WTC11 (cell line): ENCODE data around the gene C6orf120.

ENCODE experiments used
- GABPB1 ChIP-seq: sonication (generic); formaldehyde crosslinking; IDR thresholded peaks from 2 replicates; pipeline ENCODE4 v1.8.1; 2023; ENCODE audit warnings: mild to moderate bottlenecking, missing genetic modification reagents
- NFYB ChIP-seq: sonication (generic); formaldehyde crosslinking; conservative IDR thresholded peaks from 2 replicates; pipeline ENCODE4 v1.8.0; 2022; ENCODE audit warnings: low read depth, missing genetic modification reagents
- NR1H2 ChIP-seq: sonication (generic); formaldehyde crosslinking; IDR thresholded peaks from 2 replicates; pipeline ENCODE4 v1.9.0; 2021; ENCODE audit warnings: mild to moderate bottlenecking, moderate library complexity, missing genetic modification reagents
- SMAD4 ChIP-seq: sonication (generic); formaldehyde crosslinking; IDR thresholded peaks from 2 replicates; pipeline ENCODE4 v1.8.0; 2022; ENCODE audit warnings: mild to moderate bottlenecking, missing genetic modification reagents
- TCF7 ChIP-seq: sonication (generic); formaldehyde crosslinking; IDR thresholded peaks from 2 replicates; pipeline ENCODE4 v1.8.0; 2022; ENCODE audit warnings: mild to moderate bottlenecking, low read depth, missing genetic modification reagents, moderate library complexity
- TF ChIP-seq, protein P1 (sequence below): fragments of 200-600 bp; IDR thresholded peaks from 2 replicates; pipeline ENCODE4 v1.8.0; 2022; ENCODE audit warnings: antibody characterized with exemption
- TF ChIP-seq, protein P2 (sequence below): fragments of 250-450 bp; sonication (Bioruptor Pico); IDR thresholded peaks from 2 replicates; pipeline ENCODE4 v1.9.0; 2021; ENCODE audit warnings: mild to moderate bottlenecking, borderline replicate concordance
- TF ChIP-seq, protein P3 (sequence below): fragments of 250-450 bp; sonication (Bioruptor Pico); IDR thresholded peaks from 2 replicates; pipeline ENCODE4 v1.9.0; 2021; ENCODE audit warnings: mild to moderate bottlenecking
- TF ChIP-seq, protein P4 (sequence below): fragments of 250-450 bp; sonication (Bioruptor Pico); IDR thresholded peaks from 2 replicates; pipeline ENCODE4 v2.1.2; 2022; ENCODE audit warnings: mild to moderate bottlenecking, moderate library complexity
- TF ChIP-seq, protein P5 (sequence below): fragments of 250-450 bp; sonication (Bioruptor Pico); conservative IDR thresholded peaks from 2 replicates; pipeline ENCODE4 v1.9.0; 2021; ENCODE audit warnings: mild to moderate bottlenecking
- TF ChIP-seq, protein P6 (sequence below): sonication (generic); formaldehyde crosslinking; IDR thresholded peaks from 2 replicates; pipeline ENCODE4 v1.8.1; 2022; ENCODE audit warnings: low read depth, mild to moderate bottlenecking, moderate library complexity, missing genetic modification reagents, borderline replicate concordance

DNA sequence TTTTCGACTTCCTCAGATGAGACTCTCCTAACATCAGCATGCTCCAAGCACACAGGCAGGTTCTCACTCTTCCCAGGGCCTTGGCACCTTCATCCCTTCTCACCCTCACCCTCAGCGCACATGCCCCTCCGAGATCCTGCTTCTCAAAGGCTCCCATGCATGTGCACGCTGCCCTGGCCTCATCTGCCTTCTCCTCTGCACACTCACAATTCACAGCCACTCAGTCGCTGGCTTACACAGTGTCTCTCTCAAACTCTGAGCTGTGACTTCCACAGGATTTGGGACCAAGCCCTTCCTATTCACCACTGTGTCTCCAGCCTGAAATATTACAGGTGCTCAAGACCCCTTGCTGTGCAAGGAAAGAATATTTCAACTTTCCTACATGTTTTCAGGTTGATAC, 30.4 kb upstream of the C6orf120 start:
- TF ChIP-seq, protein P1, sequence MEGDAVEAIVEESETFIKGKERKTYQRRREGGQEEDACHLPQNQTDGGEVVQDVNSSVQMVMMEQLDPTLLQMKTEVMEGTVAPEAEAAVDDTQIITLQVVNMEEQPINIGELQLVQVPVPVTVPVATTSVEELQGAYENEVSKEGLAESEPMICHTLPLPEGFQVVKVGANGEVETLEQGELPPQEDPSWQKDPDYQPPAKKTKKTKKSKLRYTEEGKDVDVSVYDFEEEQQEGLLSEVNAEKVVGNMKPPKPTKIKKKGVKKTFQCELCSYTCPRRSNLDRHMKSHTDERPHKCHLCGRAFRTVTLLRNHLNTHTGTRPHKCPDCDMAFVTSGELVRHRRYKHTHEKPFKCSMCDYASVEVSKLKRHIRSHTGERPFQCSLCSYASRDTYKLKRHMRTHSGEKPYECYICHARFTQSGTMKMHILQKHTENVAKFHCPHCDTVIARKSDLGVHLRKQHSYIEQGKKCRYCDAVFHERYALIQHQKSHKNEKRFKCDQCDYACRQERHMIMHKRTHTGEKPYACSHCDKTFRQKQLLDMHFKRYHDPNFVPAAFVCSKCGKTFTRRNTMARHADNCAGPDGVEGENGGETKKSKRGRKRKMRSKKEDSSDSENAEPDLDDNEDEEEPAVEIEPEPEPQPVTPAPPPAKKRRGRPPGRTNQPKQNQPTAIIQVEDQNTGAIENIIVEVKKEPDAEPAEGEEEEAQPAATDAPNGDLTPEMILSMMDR = no peak
- TF ChIP-seq SMAD4 (CRISPR knock-in tag) (no peak), NR1H2 (no peak), NFYB (CRISPR knock-in tag) (no peak), TCF7 (CRISPR knock-in tag) (no peak), GABPB1 (CRISPR knock-in tag) (no peak)
- TF ChIP-seq, protein P2, sequence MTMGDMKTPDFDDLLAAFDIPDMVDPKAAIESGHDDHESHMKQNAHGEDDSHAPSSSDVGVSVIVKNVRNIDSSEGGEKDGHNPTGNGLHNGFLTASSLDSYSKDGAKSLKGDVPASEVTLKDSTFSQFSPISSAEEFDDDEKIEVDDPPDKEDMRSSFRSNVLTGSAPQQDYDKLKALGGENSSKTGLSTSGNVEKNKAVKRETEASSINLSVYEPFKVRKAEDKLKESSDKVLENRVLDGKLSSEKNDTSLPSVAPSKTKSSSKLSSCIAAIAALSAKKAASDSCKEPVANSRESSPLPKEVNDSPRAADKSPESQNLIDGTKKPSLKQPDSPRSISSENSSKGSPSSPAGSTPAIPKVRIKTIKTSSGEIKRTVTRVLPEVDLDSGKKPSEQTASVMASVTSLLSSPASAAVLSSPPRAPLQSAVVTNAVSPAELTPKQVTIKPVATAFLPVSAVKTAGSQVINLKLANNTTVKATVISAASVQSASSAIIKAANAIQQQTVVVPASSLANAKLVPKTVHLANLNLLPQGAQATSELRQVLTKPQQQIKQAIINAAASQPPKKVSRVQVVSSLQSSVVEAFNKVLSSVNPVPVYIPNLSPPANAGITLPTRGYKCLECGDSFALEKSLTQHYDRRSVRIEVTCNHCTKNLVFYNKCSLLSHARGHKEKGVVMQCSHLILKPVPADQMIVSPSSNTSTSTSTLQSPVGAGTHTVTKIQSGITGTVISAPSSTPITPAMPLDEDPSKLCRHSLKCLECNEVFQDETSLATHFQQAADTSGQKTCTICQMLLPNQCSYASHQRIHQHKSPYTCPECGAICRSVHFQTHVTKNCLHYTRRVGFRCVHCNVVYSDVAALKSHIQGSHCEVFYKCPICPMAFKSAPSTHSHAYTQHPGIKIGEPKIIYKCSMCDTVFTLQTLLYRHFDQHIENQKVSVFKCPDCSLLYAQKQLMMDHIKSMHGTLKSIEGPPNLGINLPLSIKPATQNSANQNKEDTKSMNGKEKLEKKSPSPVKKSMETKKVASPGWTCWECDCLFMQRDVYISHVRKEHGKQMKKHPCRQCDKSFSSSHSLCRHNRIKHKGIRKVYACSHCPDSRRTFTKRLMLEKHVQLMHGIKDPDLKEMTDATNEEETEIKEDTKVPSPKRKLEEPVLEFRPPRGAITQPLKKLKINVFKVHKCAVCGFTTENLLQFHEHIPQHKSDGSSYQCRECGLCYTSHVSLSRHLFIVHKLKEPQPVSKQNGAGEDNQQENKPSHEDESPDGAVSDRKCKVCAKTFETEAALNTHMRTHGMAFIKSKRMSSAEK (CRISPR knock-in tag) = no peak
- TF ChIP-seq, protein P3, sequence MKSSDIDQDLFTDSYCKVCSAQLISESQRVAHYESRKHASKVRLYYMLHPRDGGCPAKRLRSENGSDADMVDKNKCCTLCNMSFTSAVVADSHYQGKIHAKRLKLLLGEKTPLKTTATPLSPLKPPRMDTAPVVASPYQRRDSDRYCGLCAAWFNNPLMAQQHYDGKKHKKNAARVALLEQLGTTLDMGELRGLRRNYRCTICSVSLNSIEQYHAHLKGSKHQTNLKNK (CRISPR knock-in tag) = no peak
- TF ChIP-seq, protein P4, sequence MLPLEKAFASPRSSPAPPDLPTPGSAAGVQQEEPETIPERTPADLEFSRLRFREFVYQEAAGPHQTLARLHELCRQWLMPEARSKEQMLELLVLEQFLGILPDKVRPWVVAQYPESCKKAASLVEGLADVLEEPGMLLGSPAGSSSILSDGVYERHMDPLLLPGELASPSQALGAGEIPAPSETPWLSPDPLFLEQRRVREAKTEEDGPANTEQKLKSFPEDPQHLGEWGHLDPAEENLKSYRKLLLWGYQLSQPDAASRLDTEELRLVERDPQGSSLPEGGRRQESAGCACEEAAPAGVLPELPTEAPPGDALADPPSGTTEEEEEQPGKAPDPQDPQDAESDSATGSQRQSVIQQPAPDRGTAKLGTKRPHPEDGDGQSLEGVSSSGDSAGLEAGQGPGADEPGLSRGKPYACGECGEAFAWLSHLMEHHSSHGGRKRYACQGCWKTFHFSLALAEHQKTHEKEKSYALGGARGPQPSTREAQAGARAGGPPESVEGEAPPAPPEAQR (CRISPR knock-in tag) = no peak
- TF ChIP-seq, protein P5, sequence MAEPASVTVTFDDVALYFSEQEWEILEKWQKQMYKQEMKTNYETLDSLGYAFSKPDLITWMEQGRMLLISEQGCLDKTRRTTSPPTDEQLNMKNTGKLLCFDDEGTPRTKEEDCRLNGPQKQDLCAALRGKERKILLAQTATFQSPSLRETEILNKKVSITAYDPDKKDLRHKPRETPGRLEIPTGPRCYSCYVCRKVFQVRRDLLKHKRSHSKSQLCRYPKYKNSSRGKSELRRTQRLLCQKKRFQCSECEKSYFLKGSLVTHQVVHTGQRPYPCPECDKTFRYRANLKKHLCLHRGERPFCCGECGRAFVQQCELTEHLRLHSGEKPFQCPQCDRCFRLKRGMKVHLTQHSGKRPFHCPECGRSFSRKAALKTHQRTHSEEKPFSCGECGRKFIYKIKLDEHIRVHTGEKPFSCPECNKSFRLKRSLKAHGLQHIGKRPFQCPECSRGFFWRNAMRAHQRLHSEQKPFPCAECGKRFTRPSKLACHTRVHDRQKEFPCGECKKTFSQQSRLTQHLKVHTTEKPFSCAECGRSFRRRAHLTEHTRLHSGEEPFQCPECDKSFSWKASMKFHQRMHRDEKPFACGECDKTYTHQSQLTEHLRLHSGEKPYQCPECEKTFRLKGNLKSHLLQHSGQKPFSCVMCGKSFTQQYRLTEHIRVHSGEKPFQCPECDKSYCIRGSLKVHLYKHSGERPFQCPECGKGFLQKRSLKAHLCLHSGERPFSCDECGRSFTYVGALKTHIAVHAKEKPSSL (CRISPR knock-in tag) = no peak
- TF ChIP-seq, protein P6, sequence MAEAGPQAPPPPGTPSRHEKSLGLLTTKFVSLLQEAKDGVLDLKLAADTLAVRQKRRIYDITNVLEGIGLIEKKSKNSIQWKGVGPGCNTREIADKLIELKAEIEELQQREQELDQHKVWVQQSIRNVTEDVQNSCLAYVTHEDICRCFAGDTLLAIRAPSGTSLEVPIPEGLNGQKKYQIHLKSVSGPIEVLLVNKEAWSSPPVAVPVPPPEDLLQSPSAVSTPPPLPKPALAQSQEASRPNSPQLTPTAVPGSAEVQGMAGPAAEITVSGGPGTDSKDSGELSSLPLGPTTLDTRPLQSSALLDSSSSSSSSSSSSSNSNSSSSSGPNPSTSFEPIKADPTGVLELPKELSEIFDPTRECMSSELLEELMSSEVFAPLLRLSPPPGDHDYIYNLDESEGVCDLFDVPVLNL = no peak
